Ovary (tissue), 3 donors: Measurements from ENCODE around the gene TRIM44.

ENCODE experiments used
- POLR2A ChIP-seq: fragments of 450-650 bp; IDR thresholded peaks from one replicate; pipeline ENCODE4 v1.6.1; 2017; ENCODE audit warnings: antibody characterized with exemption, mild to moderate bottlenecking, moderate library complexity
- TF ChIP-seq, protein P1 (sequence below), 3 donors: fragments of 450-650 bp in 2 of 3; fragments of 200-600 bp in 1 of 3; IDR thresholded peaks; one replicate each; pipeline versions ENCODE4 v1.5.1 to v1.8.0; 2016 to 2022; ENCODE audit warnings: antibody characterized with exemption in 3 of 3, mild to moderate bottlenecking in 1 of 3
- donor health status: DM: no; HTN: no; CAD: no.

DNA sequence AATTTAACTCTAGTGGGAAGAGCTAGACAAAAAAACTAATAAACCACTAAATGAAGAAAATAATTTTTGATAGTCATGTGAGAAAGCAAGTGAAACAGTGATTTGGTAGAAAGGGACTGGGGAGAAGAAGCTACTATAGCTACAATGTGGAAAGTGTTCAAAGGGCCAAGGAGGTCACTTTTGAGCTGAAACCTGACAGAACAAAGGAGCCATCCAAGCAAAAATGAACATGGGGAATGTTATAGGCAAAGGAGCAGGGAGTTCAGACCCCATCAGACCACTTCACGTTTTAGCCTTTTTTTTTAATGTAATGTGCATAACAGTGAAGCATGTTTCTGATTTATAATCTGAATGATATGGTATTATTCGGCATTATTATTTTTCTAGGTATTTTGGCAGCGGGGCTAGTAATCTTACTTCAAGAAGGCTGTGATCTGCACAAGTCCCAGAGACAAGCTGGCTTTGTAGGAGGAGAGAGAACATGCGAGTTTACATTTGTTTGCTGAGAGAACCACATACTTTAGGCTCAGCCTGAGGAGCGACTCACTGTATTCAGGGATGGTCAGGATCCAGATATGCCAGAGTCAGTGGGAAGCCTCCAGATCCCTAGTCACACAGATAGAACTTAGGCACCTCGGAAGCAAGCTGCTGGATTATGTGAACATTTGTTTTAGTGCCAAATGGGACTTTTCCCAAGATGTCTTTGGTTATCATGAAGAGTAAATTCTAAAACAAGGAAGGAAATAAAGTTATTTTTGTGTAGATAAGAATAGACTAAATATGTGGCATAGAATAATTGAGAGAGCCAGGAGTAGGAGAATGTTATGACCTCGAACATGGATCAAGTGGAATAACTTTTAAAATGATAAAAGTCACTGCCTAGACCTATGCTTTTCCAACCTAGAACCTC lies 118.6 kb downstream of the TRIM44 start:
- TF ChIP-seq, protein P1, sequence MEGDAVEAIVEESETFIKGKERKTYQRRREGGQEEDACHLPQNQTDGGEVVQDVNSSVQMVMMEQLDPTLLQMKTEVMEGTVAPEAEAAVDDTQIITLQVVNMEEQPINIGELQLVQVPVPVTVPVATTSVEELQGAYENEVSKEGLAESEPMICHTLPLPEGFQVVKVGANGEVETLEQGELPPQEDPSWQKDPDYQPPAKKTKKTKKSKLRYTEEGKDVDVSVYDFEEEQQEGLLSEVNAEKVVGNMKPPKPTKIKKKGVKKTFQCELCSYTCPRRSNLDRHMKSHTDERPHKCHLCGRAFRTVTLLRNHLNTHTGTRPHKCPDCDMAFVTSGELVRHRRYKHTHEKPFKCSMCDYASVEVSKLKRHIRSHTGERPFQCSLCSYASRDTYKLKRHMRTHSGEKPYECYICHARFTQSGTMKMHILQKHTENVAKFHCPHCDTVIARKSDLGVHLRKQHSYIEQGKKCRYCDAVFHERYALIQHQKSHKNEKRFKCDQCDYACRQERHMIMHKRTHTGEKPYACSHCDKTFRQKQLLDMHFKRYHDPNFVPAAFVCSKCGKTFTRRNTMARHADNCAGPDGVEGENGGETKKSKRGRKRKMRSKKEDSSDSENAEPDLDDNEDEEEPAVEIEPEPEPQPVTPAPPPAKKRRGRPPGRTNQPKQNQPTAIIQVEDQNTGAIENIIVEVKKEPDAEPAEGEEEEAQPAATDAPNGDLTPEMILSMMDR (IDR thresholded peaks at IDR 0.05): no peak
- no peak for TF ChIP-seq POLR2A
